Right lobe of liver (tissue), 4 donors: ENCODE measurements around the gene ASAP2.

Source experiments
- POLR2A ChIP-seq: fragments of 450-650 bp; IDR thresholded peaks from one replicate; pipeline ENCODE4 v1.6.1; 2017; ENCODE audit warnings: antibody characterized with exemption, mild to moderate bottlenecking
- TF ChIP-seq, protein P1 (sequence below), 4 donors: fragments of 200-600 bp in 3 of 4; fragments of 450-650 bp in 1 of 4; IDR thresholded peaks; one replicate each; pipeline versions ENCODE4 v1.5.1 to v1.8.0; 2016 to 2022; ENCODE audit warnings: antibody characterized with exemption in 4 of 4, mild to moderate bottlenecking in 2 of 4
- donor health status: DM: no; HTN: no; CAD: no.
- donor health status: DM: no; HTN: no; CAD: no.
- donor health status: DM: no; HTN: yes; CAD: no.

GRCh38 chr2:9428965-9429577, 222.5 kb downstream of the ASAP2 start:
- TF ChIP-seq POLR2A, result no peak
- TF ChIP-seq, protein P1, sequence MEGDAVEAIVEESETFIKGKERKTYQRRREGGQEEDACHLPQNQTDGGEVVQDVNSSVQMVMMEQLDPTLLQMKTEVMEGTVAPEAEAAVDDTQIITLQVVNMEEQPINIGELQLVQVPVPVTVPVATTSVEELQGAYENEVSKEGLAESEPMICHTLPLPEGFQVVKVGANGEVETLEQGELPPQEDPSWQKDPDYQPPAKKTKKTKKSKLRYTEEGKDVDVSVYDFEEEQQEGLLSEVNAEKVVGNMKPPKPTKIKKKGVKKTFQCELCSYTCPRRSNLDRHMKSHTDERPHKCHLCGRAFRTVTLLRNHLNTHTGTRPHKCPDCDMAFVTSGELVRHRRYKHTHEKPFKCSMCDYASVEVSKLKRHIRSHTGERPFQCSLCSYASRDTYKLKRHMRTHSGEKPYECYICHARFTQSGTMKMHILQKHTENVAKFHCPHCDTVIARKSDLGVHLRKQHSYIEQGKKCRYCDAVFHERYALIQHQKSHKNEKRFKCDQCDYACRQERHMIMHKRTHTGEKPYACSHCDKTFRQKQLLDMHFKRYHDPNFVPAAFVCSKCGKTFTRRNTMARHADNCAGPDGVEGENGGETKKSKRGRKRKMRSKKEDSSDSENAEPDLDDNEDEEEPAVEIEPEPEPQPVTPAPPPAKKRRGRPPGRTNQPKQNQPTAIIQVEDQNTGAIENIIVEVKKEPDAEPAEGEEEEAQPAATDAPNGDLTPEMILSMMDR (IDR thresholded peaks at IDR 0.05), result no peak
